ENCODE measurements around the gene SASS6.

SASS6 gene, protein sequence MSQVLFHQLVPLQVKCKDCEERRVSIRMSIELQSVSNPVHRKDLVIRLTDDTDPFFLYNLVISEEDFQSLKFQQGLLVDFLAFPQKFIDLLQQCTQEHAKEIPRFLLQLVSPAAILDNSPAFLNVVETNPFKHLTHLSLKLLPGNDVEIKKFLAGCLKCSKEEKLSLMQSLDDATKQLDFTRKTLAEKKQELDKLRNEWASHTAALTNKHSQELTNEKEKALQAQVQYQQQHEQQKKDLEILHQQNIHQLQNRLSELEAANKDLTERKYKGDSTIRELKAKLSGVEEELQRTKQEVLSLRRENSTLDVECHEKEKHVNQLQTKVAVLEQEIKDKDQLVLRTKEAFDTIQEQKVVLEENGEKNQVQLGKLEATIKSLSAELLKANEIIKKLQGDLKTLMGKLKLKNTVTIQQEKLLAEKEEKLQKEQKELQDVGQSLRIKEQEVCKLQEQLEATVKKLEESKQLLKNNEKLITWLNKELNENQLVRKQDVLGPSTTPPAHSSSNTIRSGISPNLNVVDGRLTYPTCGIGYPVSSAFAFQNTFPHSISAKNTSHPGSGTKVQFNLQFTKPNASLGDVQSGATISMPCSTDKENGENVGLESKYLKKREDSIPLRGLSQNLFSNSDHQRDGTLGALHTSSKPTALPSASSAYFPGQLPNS

DNA sequence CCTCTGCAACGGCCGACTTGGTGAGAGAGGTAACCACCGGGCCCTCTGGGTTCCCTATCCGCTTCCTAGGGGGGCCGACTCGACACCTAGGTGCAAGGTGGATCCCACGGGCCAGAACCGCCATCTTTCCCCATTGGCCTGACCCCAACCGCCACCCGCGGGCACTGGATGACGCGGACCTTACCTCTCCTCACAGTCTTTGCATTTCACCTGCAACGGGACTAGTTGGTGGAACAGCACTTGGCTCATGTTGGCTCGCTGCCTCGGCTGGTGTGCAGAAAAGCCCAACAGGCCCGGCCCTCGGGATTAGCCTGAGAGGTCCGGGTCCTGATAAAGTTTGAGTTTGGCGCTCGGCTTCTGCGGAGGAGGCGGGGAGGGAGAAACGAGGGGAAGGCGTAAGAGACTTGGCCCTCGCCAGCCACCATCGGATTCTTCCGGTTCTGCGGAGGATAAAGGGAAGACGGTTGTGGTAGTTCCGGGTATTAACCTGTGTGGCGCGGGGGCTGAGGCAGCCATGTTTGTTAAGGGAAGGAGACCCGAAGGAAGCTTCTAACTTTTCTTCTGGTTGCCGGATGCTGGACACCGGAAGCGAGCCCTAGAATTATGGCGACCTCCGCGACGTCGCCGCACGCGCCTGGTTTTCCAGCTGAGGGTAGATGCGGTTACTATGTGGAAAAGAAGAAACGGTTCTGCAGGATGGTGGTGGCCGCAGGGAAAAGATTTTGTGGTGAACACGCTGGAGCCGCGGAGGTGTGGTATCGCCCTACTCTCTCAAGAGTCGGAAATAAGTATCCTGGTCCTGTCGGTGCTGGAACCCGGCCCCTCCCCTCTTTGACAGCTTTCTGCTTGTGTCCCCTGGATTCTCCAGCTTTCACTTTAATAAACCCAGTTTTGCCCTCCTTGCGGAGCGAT lies at the start of gene SASS6, which contains the start of gene TRMT13:
Gene SASS6, minus strand, starts transcription at position 365 of the 912 bp plus-strand sequence. Its CDS starts 116 bp downstream, at position 249.
Gene TRMT13, plus strand, starts transcription at position 598 of the 912 bp plus-strand sequence. Its CDS starts 6 bp downstream, at position 604.
- Mint-ChIP-seq H3K9me3 (no peaks in the 10 kb centered on the region), H3K27me3 (no peaks in the 10 kb centered on the region), H3K27ac (peak within 1 kb of the TSS; percentile 86), H3K4me1 (ENCODE audit: low read depth) (peaks cover 22% of the 10 kb centered on the region), H3K36me3 (ENCODE audit: low read depth) (peaks cover 25% of the 10 kb centered on the region), H3K4me3 (peak within 1 kb of the TSS; percentile 98)
- intact Hi-C loops (cut with micrococcal nuclease) = loop anchor here (2.0 to 10.0 kb wide), 6 partner anchors 94 to 762 kb away; partner anchors contain the start of genes CDC14A, DBT, EXTL2 and RTCA

DNA sequence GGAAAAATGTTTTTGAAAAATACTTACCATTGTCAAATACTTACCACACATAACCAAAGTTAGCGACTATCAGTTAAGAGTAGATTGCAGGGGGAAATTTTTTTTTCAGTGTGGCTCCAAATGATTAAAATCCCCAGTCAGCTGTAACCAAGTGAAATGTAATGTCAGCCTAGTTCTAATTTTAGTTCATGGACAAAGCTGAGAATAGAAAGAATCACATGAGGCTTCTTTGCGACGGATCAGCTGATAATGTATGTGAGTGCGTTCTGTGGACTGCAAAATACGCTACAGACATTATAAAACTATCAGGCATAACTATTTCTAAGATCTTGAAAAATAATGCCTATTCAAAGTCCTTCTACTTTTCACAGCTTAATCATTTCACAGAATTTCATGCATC lies 45.4 kb upstream of the SASS6 start, which contains the start of gene LRRC39:
Gene LRRC39, minus strand, starts transcription at position 166 of the 400 bp plus-strand sequence. CDS start 9,740 bp downstream, outside the sequence.
- Mint-ChIP-seq H3K9me3 (no peaks in the 10 kb centered on the region), H3K27me3 (no peaks in the 10 kb centered on the region), H3K27ac (no peak within 1 kb of the TSS), H3K4me1 (ENCODE audit: low read depth) (no peaks in the 10 kb centered on the region), H3K4me3 (no peak within 1 kb of the TSS), H3K36me3 (ENCODE audit: low read depth) (no peaks in the 10 kb centered on the region)
- intact Hi-C loops (cut with micrococcal nuclease) = no loop called here

DNA sequence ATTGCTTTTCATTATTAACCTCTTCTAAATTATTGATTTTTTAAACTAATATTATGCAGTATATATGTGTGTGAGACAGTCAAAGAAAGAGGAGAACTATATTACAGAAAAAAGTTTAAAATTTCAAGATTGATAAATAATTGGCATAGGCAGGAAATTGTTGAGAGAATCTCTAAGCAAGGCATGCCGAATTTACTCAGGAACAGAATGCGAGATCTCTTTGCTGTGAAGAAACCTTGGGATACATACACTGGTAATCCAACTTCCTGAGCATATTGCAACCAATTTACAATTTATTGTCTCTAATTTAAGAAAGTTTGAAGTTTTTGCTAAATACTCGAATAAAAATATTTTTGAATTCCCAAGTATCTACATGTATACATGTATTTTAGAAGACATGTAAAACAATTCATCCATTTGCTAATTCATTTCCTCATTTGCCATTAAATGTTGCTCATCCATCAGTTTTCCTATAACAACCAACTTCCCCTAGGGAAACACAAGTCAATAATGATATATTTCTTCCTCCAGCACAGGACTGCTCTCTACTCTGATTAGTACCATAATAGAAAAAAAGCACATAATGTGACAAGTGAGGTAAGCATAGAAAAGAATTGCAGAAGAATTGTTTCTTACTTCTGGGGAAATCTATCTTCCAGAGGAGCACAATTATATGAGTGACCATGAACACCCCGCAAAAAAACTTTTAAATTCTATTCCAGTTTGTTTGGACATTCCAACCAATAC lies 44.7 kb upstream of the SASS6 start:
- H3K36me3 Mint-ChIP-seq (ENCODE audit: low read depth) = no peaks in the 10 kb centered on the region
- no peak overlapping the region for H3K4me3 Mint-ChIP-seq
- no peaks in the 10 kb centered on the region for H3K9me3 Mint-ChIP-seq
- no peaks in the 10 kb centered on the region for H3K4me1 Mint-ChIP-seq (ENCODE audit: low read depth)
- intact Hi-C loops (cut with micrococcal nuclease) = no loop called here
- H3K27me3 Mint-ChIP-seq = no peaks in the 10 kb centered on the region
- H3K27ac Mint-ChIP-seq = no peak overlapping the region

DNA sequence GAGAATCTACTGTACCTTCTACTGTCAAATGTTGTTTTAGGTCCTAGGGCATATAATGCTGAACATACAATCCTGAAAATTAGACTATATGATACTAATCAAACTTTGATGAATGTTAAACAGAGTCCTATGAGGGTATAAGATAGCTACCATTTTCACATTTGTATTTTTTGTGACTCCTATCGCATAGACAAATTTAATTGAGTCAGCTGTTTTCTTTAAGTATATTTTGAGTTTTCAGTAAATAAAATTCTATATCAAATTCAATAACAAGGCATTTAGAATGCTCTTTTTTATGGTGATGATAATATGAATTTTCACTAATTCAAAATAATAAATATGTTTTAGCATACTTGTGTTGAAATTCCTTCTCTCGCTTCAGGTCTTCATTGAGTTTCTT lies 35.3 kb upstream of the SASS6 start:
- Mint-ChIP-seq H3K27ac (no peak overlapping the region), H3K36me3 (ENCODE audit: low read depth) (no peaks in the 10 kb centered on the region), H3K4me1 (ENCODE audit: low read depth) (no peaks in the 10 kb centered on the region), H3K9me3 (no peaks in the 10 kb centered on the region), H3K27me3 (no peaks in the 10 kb centered on the region), H3K4me3 (no peak overlapping the region)
- intact Hi-C loops (cut with micrococcal nuclease) = no loop called here

DNA sequence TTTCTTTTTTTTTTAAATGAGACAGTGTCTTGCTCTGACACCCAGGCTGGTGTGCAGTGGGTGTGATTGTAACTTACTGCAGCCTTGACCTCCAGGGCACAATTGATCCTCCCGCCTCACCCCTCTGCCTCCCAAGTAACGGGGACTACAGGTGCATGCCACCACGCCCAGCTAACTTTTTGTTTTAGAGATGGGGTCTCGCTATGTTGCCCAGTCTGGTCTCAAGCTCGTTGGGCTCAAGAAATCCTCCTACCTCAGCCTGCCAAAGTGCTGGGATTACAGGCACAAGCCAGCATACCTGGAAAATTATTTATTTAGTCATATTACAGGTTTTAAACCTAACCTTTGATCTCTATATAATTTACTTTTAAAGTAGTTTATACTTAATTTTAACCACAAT lies 32.0 kb upstream of the SASS6 start:
- no peak overlapping the region for H3K27ac Mint-ChIP-seq
- no peaks in the 10 kb centered on the region for H3K9me3 Mint-ChIP-seq
- H3K4me3 Mint-ChIP-seq = no peak overlapping the region
- intact Hi-C loops (cut with micrococcal nuclease) = no loop called here
- no peaks in the 10 kb centered on the region for H3K27me3 Mint-ChIP-seq
- H3K36me3 Mint-ChIP-seq (ENCODE audit: low read depth) = no peaks in the 10 kb centered on the region
- no peaks in the 10 kb centered on the region for H3K4me1 Mint-ChIP-seq (ENCODE audit: low read depth)

DNA sequence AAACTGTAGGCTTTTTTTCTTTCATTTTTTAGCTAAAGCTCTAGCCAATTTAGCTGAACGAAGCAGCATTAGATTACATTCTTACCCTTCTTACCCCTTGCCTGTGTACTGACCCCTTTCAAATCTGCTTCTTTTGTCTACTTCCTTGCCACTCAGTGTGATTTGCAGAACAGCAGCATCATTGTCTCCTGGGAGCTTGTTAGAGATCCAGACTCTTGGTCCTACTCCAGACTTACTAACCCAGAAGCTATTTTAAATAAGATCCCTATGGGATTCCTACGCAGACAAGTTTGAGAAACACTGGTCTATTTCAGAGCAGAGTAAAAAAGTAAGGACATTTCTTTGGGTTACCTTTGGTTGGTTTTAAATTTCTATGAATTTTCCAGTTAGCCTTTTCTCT lies 31.5 kb upstream of the SASS6 start:
- Mint-ChIP-seq H3K4me3 (no peak overlapping the region), H3K4me1 (ENCODE audit: low read depth) (no peaks in the 10 kb centered on the region), H3K9me3 (no peaks in the 10 kb centered on the region), H3K27me3 (no peaks in the 10 kb centered on the region), H3K27ac (no peak overlapping the region), H3K36me3 (ENCODE audit: low read depth) (no peaks in the 10 kb centered on the region)
- intact Hi-C loops (cut with micrococcal nuclease) = no loop called here

DNA sequence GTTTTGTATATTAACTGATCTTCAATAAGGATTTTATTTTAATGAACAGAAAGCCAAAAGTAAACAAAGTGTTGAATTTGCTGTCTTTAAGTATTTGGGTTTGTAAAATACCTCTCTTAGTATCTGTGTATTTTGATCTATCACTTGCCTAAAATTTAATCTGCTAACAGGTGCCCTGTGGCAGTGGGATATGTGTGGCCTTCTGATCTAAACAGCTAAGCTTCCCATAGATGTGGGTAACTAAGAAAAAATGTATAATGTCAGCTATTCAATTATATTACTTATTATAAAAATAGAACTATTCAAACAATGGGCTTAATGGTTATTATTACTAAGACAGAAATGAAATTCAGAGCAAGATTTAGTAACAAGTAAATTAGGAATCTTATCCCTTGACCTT lies 30.2 kb upstream of the SASS6 start:
- no peak overlapping the region for H3K27ac Mint-ChIP-seq
- no peaks in the 10 kb centered on the region for H3K36me3 Mint-ChIP-seq (ENCODE audit: low read depth)
- no peak overlapping the region for H3K4me3 Mint-ChIP-seq
- no peaks in the 10 kb centered on the region for H3K9me3 Mint-ChIP-seq
- intact Hi-C loops (cut with micrococcal nuclease) = no loop called here
- H3K4me1 Mint-ChIP-seq (ENCODE audit: low read depth) = no peaks in the 10 kb centered on the region
- no peaks in the 10 kb centered on the region for H3K27me3 Mint-ChIP-seq

DNA sequence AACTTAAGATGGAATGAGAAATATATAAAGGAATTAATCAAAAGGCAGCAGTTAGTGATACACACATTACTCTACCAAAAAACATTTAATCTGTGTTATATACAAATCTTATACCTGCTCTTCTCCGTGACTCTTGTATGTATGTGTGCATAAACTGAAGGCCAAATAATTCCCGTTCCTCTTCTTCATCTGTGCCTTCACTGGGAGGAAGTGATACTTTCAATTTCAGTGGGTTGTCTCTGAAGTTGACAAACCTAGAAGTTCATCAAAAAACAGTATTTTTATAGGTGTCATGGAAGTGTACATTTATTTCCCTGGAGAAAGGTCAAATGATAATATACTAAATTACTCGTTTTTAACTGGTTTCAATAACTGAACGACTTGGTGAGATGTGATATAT lies 19.5 kb upstream of the SASS6 start:
- Mint-ChIP-seq H3K27me3 (no peaks in the 10 kb centered on the region), H3K4me3 (no peak overlapping the region)

DNA sequence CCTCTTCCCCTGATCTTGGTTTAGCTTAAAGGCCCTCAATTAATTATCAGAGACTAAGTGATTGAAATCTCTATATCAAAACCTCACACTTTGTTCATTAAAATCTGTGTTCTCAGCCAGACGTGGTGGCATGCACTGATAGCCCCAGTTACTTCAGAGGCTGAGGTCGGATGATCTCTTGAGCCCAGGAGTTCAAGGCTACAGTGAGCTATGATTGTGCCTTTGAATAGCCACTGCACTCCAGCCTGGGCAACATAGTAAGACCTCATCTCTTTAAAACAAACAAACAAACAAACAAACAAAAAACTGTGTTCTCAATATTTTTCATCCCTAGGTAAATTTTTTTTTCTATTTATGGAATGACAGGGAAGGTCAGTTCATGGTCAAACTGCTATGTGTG lies 18.9 kb upstream of the SASS6 start:
- intact Hi-C loops (cut with micrococcal nuclease) = loop anchor here (5.0 kb wide), 1 partner anchor 36 kb away; no protein-coding TSS in a partner anchor
- Mint-ChIP-seq H3K4me1 (ENCODE audit: low read depth) (peaks cover 18% of the 10 kb centered on the region), H3K4me3 (no peak overlapping the region), H3K27ac (no peak overlapping the region), H3K27me3 (no peaks in the 10 kb centered on the region), H3K36me3 (ENCODE audit: low read depth) (peaks cover 26% of the 10 kb centered on the region), H3K9me3 (no peaks in the 10 kb centered on the region)

More for the DNA sequence above, 19.5 kb upstream of the SASS6 start:
- H3K27ac Mint-ChIP-seq = no peak overlapping the region
- H3K4me1 Mint-ChIP-seq (ENCODE audit: low read depth) = peaks cover 18% of the 10 kb centered on the region
- intact Hi-C loops (cut with micrococcal nuclease) = loop anchor here (5.0 kb wide), 1 partner anchor 35 kb away; no protein-coding TSS in a partner anchor
- H3K9me3 Mint-ChIP-seq = no peaks in the 10 kb centered on the region
- H3K36me3 Mint-ChIP-seq (ENCODE audit: low read depth) = peaks cover 24% of the 10 kb centered on the region

DNA sequence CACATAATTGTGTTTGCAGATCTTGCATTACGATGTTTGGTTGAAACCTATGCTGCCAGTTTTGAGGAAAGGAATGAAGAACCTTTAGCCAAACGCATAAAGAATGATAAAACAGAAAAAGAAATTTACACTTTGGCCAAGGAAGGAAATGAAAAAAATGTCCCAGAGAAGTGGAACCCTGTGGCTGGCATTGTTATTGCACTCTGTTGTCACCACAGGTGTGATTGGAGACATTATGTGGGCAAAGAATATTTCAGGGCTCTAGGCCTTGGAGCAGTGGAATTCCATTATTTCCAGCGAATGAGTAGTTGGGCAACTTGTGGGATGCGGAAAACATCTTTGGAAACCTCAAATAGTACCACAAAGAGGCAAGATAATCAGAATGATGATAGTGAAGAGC lies 15.1 kb upstream of the SASS6 start:
- Mint-ChIP-seq H3K27me3 (no peaks in the 10 kb centered on the region), H3K36me3 (ENCODE audit: low read depth) (peaks cover 61% of the 10 kb centered on the region), H3K27ac (no peak overlapping the region), H3K4me1 (ENCODE audit: low read depth) (peaks cover 18% of the 10 kb centered on the region), H3K4me3 (no peak overlapping the region), H3K9me3 (no peaks in the 10 kb centered on the region)
- intact Hi-C loops (cut with micrococcal nuclease) = loop anchor here (10.0 kb wide), 1 partner anchor 343 kb away; no protein-coding TSS in a partner anchor

DNA sequence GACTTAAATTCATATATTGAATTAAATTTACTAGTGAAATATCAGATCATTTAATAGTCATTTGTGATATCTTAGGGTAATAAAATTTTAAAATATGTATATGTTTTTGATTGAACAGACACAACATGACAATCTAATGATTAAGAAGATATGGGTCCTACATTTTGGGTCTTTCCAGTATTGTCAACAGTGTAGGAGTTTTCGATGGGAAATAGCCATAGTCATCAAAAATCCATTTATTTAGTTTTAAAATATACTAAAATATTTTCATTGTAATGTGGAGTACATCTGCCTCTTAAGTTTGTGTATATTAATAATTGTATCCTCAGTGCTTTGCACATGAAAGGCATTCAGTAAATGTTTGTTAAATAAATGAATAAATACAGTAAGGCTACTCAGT lies 14.2 kb upstream of the SASS6 start:
- Mint-ChIP-seq H3K4me1 (ENCODE audit: low read depth) (peaks cover 9% of the 10 kb centered on the region), H3K27ac (no peak overlapping the region), H3K27me3 (no peaks in the 10 kb centered on the region), H3K36me3 (ENCODE audit: low read depth) (peaks cover 70% of the 10 kb centered on the region), H3K4me3 (no peak overlapping the region), H3K9me3 (no peaks in the 10 kb centered on the region)
- intact Hi-C loops (cut with micrococcal nuclease) = loop anchor here (10.0 kb wide), 1 partner anchor 342 kb away; no protein-coding TSS in a partner anchor

DNA sequence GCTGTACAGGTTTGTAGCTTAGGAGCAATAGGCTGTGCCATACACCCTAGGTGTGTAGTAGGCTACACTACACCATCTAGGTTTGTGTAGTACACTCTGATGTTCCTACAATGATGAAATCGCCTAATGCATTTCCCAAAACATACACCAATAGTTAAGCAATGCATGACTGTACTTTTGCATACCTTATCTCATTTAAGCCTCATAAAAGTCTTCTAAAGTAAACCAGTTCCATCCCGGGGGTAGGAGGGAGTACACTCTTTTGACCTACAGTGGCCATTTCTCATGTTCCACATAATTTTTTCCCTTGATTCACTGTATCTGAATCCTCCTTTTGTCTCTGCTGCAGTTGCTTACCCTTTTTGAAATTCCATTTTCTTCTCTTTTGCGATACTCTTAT lies 12.4 kb upstream of the SASS6 start:
- H3K9me3 Mint-ChIP-seq = no peaks in the 10 kb centered on the region
- H3K4me3 Mint-ChIP-seq = no peak overlapping the region
- intact Hi-C loops (cut with micrococcal nuclease) = loop anchor here (10.0 kb wide), 1 partner anchor 340 kb away; no protein-coding TSS in a partner anchor
- no peaks in the 10 kb centered on the region for H3K4me1 Mint-ChIP-seq (ENCODE audit: low read depth)
- no peaks in the 10 kb centered on the region for H3K27me3 Mint-ChIP-seq
- H3K36me3 Mint-ChIP-seq (ENCODE audit: low read depth) = peaks cover 82% of the 10 kb centered on the region
- H3K27ac Mint-ChIP-seq = no peak overlapping the region

DNA sequence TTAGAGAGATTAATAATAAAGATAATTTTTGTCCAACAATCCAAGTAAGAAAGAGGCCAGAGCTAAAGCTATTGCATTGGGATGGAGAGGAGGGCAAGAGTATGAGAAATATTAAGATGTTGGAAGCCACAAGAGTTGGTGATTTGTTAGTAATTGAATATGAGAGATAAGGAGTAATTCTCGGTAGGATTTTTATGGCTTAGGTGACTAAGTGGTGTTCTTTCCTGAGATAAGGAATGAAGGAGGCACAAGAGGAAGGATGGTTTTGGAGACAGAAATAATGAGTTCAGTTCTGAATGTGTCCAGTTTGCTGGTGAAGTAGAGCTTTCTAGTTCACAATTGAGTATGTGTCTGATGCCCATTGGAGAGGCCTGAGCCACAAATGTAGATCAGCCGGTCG lies 9.6 kb upstream of the SASS6 start:
- no peaks in the 10 kb centered on the region for H3K4me1 Mint-ChIP-seq (ENCODE audit: low read depth)
- H3K27me3 Mint-ChIP-seq = no peaks in the 10 kb centered on the region
- no peak overlapping the region for H3K27ac Mint-ChIP-seq
- no peak overlapping the region for H3K4me3 Mint-ChIP-seq
- H3K36me3 Mint-ChIP-seq (ENCODE audit: low read depth) = peaks cover 91% of the 10 kb centered on the region
- no peaks in the 10 kb centered on the region for H3K9me3 Mint-ChIP-seq
- intact Hi-C loops (cut with micrococcal nuclease) = loop anchor here (10.0 kb wide), 1 partner anchor 338 kb away; no protein-coding TSS in a partner anchor
